A549 treated with GW870086 at 1 μM for 4 hours (cell line): ENCODE results near the gene LAS1L. TPM values are rescaled to one million over a fixed set of nuclear protein-coding genes. Genes with fewer than 3 reads are reported as not detected.

Experiments
- total RNA-seq: library from RNA; stranded (reverse); fragments of 200-300 nt; extraction: Qiagen RNA extraction; gene quantifications from 5 replicates; pipeline ENCODE4 v1.2.3, GENCODE V29; 2022; ENCODE audit warnings: low read depth

The LAS1L gene
- total RNA-seq: 59.9 to 67.8 TPM (median 65.3 TPM) in 5 replicates

DNA sequence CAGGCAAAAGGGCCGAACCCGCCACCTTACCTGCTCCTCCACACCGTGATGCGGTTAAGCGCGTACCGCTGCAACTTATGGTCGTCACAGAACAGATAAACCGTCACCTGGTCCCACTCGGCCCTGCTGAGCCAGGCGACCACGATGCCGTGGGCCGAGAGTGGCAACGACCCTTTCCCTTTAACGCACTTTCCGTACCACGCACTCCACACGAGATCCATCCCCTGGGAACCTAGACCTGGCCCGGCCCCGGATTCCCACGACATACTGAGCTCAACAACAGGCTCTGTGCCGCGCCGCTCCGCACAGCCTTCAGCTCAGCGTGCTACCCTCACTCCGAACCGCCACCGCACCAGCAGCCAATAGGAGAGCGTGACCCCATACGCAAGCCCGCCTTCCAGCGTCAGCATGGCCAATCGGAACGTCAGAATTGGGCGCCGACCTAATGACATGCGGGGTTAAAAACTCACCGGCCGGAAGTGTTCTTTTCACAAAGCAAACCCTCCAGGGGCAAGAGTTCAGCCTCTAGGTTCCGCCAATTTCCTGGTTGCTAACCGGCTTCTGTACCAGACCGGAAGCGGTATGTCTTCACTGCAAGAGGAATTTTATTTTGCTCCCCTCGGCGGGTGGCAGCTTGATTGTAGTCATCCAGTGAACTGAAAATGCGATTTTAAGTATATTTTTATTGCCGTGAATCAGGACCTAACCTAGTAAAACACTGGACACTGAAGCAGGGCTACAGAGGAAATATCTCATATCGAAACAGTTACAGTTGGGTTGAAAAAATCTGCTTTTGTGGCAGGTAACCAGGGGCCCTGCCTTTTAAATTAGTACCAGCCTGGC, at the start of gene LAS1L:
Gene LAS1L, minus strand, starts transcription at position 338 of the 843 bp plus-strand sequence. Its CDS starts 72 bp downstream, at position 266.

Other genes starting within 250 kb of the LAS1L start
- 229 to 302 TPM (median 293 TPM) in 5 replicates for gene MSN, start 132.9 kb upstream of the LAS1L start, total RNA-seq